ENCODE measurements around the gene ZFP36L2.

The ZFP36L2 gene, protein sequence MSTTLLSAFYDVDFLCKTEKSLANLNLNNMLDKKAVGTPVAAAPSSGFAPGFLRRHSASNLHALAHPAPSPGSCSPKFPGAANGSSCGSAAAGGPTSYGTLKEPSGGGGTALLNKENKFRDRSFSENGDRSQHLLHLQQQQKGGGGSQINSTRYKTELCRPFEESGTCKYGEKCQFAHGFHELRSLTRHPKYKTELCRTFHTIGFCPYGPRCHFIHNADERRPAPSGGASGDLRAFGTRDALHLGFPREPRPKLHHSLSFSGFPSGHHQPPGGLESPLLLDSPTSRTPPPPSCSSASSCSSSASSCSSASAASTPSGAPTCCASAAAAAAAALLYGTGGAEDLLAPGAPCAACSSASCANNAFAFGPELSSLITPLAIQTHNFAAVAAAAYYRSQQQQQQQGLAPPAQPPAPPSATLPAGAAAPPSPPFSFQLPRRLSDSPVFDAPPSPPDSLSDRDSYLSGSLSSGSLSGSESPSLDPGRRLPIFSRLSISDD

DNA sequence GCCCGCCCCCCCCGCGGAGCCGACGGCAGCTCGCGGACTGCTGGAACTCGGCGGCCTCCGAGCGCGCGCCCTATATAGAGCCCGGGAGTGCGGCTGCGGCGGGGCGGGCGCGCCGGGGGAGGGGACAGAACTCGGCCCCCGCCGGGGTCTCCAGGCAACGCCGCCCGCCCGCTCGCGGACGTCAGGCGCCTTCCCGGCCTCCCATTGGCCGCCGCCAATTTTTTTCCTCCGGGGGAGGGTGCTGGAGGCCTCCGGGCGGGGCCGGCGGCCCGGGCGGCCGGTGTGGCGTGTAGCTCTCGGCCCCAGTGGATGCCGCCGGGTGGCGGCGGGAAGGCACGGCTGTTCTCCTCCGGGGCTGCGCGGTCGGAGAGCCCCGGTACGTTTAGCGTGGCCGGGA, at the start of gene ZFP36L2:
ZFP36L2 (minus strand) TSS at position 49 of the 397 bp plus-strand sequence. CDS start 291 bp downstream, outside the sequence.
- DNase-seq (ENCODE audit: low read depth), result peak; percentile 85

DNA sequence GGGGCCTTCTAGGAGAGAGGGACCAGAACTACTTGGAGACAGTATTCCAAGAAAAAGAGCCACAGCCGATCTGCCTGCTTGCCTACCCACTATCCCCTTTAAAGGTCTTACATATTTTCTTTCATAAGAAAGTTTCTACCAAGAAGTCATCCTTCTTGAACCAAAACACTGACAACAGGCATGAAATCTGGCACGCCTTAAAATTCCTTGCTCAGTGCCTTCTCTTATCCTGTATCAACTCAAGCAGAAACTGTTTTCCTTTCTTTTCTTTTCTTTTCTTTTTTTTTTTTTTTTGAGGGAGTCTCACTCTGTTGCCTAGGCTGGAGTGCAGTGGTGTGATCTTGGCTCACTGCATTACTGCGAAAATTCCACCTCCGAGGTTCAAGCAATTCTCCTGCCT, 48.3 kb upstream of the ZFP36L2 start:
- no peak for DNase-seq (ENCODE audit: low read depth)
- no peak overlapping the region for H3K4me3 ChIP-seq (ENCODE audit: low read depth, low read length)

More for the DNA sequence above, at the start of gene ZFP36L2:
- H3K4me3 ChIP-seq (ENCODE audit: low read depth, low read length), result peak within 1 kb of the TSS; percentile 86

DNA sequence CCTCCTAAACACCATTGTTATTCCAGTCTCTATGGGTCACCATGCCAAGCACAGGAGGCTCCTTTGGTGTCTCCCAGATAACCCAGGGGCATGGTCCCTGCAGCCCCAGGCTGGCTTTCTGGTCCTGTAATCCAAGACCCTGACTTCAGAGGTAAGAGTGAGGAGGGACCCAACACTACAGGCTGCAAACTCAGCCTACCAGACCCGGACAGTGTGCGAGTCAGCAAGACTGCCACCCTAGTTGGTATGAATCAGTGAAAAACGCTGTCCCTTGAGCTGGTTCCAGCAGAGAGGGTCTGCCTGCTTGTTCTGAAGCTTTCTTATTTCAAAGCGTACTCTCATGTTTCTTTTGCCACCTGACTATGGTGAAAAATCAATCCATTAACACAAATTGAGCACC, 47.6 kb upstream of the ZFP36L2 start:
- DNase-seq (ENCODE audit: low read depth), result no peak
- H3K4me3 ChIP-seq (ENCODE audit: low read depth, low read length), result no peak overlapping the region

DNA sequence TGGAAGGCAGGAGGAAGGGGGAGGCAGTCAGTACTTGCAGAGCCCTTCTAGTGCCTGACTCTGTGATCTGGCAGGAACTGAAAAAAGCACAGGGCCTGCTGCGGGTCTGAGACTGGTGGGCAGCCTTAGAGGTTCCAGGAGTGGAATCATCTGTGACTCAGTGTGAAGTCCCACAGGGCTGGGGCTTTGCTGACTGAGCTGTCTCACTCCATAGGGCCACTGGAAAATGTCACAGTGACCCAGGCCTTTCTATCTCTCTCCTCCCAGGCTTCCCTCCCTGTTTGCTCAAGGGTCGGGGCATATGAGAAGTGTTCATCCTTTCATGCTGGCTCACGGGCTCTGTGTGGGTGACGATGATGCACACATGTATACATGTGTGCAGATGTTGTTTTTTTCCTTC, 47.1 kb upstream of the ZFP36L2 start:
- no peak overlapping the region for H3K4me3 ChIP-seq (ENCODE audit: low read depth, low read length)
- DNase-seq (ENCODE audit: low read depth), result no peak

DNA sequence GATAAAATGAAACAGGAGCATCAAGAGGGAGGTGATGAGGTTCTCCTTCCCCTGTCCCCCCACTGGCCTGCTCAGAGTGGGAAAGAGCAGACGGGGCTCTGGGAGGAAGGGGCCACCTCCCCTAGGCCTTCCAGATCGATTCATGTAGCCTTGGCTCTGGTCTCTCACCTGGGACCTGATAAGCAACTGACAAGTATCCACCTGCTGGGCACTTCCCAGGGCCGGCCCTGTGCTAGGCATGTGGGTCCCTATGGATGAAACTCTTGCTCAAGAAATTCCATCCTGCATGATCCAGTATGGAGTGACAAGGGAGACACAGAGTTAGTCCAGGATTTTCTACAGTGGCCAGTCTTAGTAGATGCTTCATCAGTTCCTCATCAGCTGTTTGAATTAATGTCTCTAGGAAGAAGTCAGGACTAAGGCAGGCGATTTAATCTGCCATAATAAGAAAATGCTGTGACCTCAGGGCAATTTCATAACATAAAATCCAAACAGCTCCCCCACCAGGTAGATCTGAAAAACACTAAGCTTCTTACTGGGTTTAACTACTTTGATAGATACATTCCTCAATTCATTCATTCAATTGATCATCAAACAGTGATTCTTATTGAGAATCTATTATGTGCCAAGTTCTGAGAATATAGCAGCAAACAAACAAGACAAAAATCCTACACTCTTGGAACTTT, 44.7 kb upstream of the ZFP36L2 start:
- H3K4me3 ChIP-seq (ENCODE audit: low read depth, low read length), result no peak overlapping the region
- no peak for DNase-seq (ENCODE audit: low read depth)

DNA sequence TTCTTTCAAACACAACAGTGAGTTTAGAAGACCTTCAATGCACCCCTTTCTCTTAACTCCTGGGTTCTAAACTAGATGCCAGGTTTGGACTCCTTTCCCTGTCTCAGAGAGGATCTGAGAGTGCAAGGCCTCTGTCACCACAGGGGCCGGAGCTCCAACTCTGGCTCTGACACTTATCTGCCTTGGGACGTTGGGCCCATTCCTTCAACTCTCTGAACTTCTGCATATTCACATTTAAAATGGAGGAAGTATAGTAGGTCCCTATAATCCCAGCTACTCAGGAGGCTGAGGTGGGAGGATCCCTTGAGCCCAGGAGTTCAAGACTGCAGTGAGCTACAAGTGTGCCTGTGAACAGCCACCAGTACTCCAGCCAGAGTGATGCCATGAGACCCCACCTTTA, 44.1 kb upstream of the ZFP36L2 start:
- H3K4me3 ChIP-seq (ENCODE audit: low read depth, low read length), result no peak overlapping the region
- DNase-seq (ENCODE audit: low read depth), result no peak

DNA sequence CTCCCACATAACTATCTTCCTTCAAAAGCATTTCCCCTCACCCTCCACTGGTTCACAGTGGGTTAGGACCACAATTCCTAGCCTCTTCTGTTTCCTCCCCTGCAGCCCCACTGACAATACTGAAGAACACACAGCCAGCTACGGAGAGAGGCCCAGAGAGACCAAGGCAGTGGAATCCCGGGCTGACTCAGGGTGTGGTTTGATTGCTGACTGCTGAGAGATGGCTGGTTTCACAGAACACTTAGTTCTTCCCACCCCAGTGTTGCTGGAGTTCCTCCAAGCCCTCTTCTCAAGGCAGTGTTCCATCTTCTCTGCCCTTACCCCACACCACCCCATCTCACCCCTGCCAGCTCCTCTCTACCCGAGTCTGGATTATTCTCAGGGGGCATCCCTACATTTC, 43.3 kb upstream of the ZFP36L2 start:
- peak; percentile 98 for DNase-seq (ENCODE audit: low read depth)
- no peak overlapping the region for H3K4me3 ChIP-seq (ENCODE audit: low read depth, low read length)

DNA sequence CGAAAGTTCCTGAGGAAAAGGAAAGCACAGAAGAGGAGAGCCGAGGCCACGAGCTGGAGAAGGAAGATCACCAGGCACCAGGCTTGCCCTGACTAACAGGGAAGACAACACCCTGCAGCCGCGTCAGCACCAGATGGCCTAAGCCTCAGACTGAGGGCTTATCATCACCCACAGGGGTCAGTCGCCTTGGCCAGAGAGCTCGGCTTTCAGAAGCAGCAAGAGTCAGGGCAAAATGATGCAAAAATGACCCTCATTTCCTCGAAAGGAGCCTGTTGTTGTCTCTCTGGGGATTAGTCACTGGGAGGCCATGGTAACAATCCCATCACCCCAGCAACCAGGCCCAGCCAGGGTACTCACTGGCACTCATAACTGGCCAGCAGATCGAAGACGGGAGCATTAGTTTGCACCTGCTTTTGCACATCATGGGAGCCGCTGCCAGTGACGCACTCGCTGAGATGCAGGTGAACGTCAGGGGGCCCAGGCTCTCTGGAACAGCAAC, 42.7 kb upstream of the ZFP36L2 start:
- DNase-seq (ENCODE audit: low read depth), result peak; percentile 99
- no peak overlapping the region for H3K4me3 ChIP-seq (ENCODE audit: low read depth, low read length)

DNA sequence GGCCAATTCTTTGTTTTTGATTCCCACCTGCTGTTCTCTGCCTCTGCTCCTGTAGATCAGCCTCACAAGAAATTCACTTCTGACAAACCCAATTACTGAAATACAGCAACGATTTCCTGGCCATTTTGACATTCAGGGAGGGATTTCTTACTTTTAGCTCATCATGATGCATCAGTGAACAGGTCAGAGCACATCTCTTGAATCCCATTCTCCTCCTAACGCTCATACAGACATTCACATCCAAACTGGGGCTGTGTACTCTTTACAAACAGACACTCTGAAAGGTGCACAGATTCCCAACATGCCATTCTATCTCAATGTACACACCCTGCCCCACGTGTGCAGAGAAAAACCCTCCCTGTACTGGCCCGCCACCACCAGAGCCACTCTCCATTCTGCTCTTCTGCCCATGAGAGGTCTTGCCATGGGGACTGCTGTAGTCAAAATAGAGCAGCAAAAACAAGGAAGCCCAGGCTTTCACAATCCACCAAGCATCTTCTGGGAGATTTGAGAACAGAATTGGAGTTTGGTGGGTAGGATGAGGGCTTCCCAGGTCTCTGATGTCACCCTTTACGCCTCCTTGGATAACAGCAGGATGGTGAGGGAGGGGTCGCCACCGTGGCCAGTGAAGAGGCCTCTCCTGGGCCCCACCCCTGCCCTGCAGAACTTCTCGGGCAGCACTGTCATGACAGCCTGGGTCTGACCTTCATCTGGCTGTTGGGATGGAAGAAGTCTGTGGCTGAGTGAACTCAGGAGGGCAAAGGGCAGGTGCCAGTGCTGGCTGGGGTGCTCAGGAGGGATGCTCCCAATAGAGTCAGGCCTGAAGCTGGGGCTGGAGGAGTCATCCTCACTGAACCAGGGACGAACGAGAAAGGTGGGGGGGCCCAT, 41.9 kb upstream of the ZFP36L2 start:
- no peak for DNase-seq (ENCODE audit: low read depth)
- H3K4me3 ChIP-seq (ENCODE audit: low read depth, low read length), result no peak overlapping the region

DNA sequence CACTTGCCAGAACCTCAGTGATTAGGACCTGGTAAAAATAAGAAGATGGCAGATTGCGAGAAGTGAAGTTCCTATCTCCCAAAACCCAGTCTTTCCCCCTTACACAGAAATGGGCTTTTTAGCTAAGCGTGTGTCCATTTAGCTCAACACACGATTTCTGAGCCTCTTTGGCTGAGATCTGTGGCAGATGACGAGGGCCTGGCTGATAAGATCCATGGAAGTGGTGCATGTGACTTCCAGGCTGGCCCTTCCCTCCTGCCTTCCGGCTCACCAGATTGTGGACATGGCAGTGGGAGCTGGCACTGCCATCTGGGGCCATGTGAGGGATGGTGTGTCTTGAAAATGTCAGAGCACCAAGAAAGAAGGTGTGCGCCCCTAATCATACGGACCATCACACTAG, 41.0 kb upstream of the ZFP36L2 start:
- DNase-seq (ENCODE audit: low read depth), result no peak
- H3K4me3 ChIP-seq (ENCODE audit: low read depth, low read length), result no peak overlapping the region

DNA sequence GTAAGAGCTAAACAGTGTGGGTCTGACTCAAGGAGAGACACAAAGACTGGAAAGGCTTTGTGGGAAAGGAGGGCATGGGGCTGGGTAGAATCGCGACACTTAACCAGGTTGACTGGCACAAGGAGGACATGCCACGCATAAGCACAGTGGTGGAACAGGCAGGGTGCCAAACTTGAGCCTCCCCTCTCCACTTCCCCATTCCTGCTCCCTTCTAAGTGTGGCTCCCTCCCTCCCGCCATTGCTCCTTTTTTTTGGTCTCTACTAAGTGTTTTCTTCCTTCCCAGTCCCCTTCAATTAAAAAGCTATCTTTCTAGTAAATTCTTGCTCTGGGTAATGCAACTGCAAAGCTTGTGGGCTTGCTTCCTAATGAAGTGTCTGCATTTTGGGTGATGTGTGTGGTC, 40.3 kb upstream of the ZFP36L2 start:
- H3K4me3 ChIP-seq (ENCODE audit: low read depth, low read length), result no peak overlapping the region
- DNase-seq (ENCODE audit: low read depth), result no peak

DNA sequence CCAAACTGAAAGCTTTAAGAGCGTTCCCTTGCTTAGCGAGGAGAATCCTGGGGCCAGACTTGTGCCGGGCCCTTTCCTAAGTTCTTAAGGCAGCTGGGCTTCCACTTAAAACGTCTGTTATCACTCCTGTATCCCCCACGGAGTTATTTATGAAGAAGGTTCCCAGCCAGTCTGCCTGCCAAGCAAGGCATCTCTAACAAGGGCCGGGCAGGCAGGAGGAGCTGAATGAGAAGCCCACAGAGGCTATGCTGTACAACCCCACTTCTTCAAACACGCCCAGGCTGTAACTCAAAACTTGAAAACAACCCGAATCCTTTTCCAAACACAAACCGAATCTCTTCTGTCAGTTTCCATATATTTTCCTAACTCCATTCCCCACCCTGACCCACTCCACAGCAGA, 39.0 kb upstream of the ZFP36L2 start:
- no peak for DNase-seq (ENCODE audit: low read depth)
- no peak overlapping the region for H3K4me3 ChIP-seq (ENCODE audit: low read depth, low read length)

DNA sequence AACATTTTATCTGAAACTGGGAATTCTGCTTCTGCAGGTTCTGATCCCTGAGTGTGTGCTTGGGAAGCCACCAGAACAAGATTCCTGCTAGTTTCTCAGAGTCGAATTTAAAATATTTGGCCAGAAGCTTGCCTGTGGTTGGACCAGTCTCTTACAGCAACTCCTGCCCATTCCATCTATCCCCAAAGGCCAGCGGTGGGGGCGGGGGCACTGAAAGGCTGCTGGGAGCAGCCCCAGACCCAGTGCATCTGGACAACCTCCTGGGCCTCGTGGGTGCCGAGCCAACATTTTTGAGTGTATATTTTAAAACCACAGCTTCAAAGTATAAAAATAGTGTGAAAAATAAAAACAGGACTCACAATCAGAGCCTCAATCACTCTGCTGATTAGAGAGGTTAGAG, 38.6 kb upstream of the ZFP36L2 start:
- no peak overlapping the region for H3K4me3 ChIP-seq (ENCODE audit: low read depth, low read length)
- peak; percentile 39 for DNase-seq (ENCODE audit: low read depth)

DNA sequence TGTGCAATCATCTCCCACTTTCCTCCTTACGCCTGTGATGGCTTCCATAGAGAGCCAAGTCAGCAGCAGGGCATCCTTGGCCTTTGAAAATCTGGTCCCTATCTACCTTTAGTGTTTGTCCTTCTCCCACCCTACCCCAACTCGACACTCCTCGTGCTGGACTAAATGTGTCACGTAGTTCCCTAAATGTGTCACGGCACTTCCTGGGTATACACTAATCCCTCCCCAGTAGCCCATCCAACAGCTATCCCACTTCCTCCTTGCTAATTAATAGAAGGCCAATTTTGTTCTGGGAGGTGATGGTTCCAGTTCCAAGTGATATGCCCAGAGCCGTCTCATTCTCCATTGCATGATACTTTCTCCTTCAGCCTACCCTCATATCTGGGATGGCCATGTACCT, 36.5 kb upstream of the ZFP36L2 start:
- no peak for DNase-seq (ENCODE audit: low read depth)

DNA sequence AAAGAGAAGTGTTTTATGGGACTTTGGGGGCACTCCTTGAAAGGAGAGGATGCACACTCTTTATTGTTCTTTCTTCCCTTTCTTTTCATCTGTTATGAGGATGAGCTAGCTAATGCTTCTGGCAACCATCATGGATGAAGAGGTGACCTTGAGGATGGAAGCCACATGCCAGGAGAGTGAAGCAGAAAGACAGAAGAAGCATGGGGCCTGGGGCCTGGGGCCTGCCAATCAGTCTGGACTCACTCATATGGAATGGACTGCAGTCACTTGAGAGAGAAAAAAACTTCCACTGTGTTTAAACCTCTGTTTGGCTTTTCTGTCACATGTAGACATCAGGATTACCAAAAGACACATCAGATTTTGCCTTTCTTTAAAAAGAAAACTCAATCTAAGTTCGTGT, 35.8 kb upstream of the ZFP36L2 start:
- no peak for DNase-seq (ENCODE audit: low read depth)
- no peak overlapping the region for H3K4me3 ChIP-seq (ENCODE audit: low read depth, low read length)

More for the DNA sequence above, 36.5 kb upstream of the ZFP36L2 start:
- H3K4me3 ChIP-seq (ENCODE audit: low read depth, low read length), result no peak overlapping the region

DNA sequence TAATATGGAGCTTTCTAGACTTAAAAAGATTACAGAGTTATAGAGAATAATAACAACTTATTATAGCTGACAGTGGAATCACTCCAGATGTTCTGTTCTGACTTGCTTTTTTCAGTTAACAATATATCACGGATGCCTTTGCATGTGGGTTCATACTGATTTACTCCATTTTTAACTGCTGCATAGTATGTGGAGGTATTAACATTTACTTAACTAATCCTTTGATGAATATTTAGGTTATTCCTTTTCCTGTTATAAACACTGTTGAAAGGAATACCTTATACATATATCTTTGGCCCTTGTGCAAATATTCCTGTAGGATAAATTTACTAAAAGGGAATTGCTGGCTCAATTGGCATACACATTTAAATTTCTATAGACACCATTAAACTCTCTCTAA, 33.1 kb upstream of the ZFP36L2 start:
- no peak overlapping the region for H3K4me3 ChIP-seq (ENCODE audit: low read depth, low read length)
- no peak for DNase-seq (ENCODE audit: low read depth)

DNA sequence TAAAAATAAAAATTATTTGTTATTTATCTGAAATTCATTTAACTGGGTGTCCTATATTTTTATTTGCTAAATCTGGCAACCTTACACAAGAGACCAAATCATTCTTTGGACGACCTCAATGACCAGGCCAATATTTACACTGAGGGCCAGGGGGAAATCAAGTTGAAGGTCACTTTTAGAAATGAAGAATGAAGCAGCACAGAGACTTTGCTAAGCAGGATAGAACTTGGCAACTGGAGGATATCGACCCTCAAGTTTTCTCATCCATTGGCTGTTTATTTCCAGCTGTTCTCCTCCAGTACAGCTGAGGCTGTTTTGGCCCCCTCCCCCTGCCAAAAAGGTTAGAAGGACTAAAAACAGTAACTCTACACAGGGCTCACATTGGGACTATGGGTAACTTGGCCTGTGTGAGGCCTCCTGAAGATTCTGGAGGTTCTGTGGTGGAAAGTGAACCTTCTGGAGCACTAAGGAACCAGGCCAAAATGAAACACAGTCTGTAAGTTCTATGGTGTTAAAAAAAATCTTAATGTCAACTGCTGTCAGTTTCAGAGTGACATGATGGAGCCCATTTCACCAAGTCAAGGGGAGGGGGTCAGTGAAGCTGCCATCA, 32.2 kb upstream of the ZFP36L2 start:
- no peak for DNase-seq (ENCODE audit: low read depth)
- no peak overlapping the region for H3K4me3 ChIP-seq (ENCODE audit: low read depth, low read length)

DNA sequence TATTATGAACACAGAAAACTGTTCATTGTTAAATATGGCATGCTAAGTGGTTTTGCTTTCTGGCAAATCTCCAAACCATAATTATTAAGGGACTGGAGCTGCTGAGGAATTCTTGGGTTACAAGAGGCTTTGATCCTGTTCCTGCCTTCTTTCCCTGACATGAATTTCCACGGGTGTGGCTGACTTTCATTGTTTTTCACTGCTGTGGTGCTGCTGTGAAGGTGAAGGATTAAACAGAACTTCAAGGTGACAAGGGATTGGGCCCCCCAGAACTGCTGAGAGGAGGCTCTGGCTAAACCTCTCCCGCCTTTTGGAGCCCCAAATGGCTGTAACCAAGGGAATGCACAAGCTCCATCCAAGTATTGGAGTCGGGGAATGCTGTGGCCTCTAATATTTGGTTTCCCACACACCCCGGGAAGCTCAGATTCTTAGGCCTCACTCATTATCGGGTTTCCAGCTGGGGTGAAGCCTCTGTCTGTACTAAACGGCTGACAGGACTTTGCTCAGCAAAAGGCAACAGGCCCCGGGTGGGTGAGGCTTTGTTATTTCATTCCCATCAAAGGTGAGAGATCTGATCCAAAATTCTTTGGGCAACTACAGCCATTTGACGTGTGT, 29.0 kb upstream of the ZFP36L2 start:
- no peak overlapping the region for H3K4me3 ChIP-seq (ENCODE audit: low read depth, low read length)
- DNase-seq (ENCODE audit: low read depth), result no peak

DNA sequence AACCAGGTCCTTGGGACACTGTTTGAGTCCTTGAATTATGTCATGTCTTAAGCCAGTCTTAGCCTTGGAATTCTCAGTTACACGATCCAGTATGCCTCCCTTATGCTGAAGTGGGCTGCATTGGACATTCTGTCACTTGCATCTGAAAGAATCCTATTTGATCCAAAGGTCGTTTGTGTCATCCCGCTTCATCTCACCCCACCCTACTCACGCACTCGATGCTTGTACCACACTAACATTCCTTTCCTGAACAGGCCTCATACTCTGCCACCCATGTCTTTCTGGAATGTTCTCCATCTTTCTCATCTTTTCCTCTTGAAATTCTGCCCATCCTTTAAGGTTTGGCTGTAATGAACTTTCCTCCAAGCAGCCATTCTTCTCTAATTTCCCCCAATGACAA, 27.9 kb upstream of the ZFP36L2 start:
- no peak overlapping the region for H3K4me3 ChIP-seq (ENCODE audit: low read depth, low read length)
- DNase-seq (ENCODE audit: low read depth), result no peak

Measured in skeletal muscle cell (primary cell).